HL-60 (cell line): ENCODE data around the gene TAS1R1.
"Not testable (repeated sequence)": the region's sequence is repeated elsewhere in the genome, so short reads cannot be mapped to it uniquely, and the experiment has no call there.

Experiments
- POLR2AphosphoS5 ChIP-seq: IDR thresholded peaks from 2 replicates; pipeline ENCODE4 v1.6.1; 2012; ENCODE audit warnings: low read depth
- TF ChIP-seq, protein P1 (sequence below): IDR thresholded peaks from one replicate; pipeline ENCODE4 v1.5.1; 2011; ENCODE audit warnings: low read length, control low read depth, inconsistent platforms; ENCODE audit not compliant: insufficient read depth

DNA sequence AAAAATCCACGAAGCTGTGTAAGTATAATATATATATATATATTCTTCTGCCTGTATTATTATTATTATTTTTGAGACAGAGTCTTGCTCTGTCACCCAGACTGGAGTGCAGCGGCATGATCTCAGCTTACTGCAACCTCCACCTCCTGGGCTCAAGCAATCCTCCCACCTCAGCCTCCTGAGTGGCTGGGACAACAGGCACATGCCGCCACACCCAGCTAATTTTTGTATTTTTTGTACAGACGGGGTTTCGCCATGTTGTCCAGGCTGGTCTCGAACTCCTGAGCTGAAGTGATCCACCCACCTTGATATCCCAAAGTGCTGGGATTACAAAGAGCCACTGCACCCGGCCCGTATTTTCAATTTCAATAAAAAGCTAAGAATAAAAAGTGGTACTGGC is 44.9 kb downstream of the TAS1R1 start:
- not testable (repeated sequence) for TF ChIP-seq POLR2AphosphoS5
- TF ChIP-seq, protein P1, sequence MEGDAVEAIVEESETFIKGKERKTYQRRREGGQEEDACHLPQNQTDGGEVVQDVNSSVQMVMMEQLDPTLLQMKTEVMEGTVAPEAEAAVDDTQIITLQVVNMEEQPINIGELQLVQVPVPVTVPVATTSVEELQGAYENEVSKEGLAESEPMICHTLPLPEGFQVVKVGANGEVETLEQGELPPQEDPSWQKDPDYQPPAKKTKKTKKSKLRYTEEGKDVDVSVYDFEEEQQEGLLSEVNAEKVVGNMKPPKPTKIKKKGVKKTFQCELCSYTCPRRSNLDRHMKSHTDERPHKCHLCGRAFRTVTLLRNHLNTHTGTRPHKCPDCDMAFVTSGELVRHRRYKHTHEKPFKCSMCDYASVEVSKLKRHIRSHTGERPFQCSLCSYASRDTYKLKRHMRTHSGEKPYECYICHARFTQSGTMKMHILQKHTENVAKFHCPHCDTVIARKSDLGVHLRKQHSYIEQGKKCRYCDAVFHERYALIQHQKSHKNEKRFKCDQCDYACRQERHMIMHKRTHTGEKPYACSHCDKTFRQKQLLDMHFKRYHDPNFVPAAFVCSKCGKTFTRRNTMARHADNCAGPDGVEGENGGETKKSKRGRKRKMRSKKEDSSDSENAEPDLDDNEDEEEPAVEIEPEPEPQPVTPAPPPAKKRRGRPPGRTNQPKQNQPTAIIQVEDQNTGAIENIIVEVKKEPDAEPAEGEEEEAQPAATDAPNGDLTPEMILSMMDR: not testable (repeated sequence)
